Mammary epithelial cell (primary cell): ENCODE data around the gene NUAK1.

Experiments used
- CTCF ChIP-seq, 2 donors: IDR thresholded peaks in 1 of 2; conservative IDR thresholded peaks in 1 of 2; 2 replicates each; pipeline ENCODE4 v1.5.1; 2011 to 2012; ENCODE audit warnings: inconsistent platforms in 2 of 2, low read length in 2 of 2, mild to moderate bottlenecking in 2 of 2, control low read depth in 1 of 2, low read depth in 1 of 2; ENCODE audit not compliant: insufficient read depth in 1 of 2; ENCODE audit errors: extremely low read depth in 1 of 2
- EZH2 ChIP-seq: IDR thresholded peaks from 2 replicates; pipeline ENCODE4 v1.6.1; 2012; ENCODE audit warnings: low read length, inconsistent platforms, borderline replicate concordance

GRCh38 chr12:106090591-106091445 lies 47.9 kb downstream of the NUAK1 start:
- no peak for TF ChIP-seq CTCF (conservative IDR thresholded peaks at IDR 0.05 in 1 of 2, IDR thresholded peaks at IDR 0.05 in 1 of 2; ENCODE audit: extremely low read depth in 1 of 2, insufficient read depth in 1 of 2, low read depth in 1 of 2, low read length in 2 of 2)
- no peak for TF ChIP-seq EZH2
